Stimulated activated CD8-positive, alpha-beta memory T cell treated with anti-CD3 and anti-CD28 coated beads, Interleukin-7, amount 100 ng/mL, for 4 hours (primary cell): ENCODE results near the gene FCRL6.

ENCODE experiments used
- DNase-seq, 2 donors: peaks; one replicate each; pipeline ENCODE4 v3.0.0-alpha.2; 2020; ENCODE audit warnings: low read depth in 2 of 2

FCRL6 gene

GRCh38 chr1:159799446-159799985, 2.6 kb upstream of the FCRL6 start:
- DNase-seq: no peak

- DNase-seq: peak; percentile 30 to 41
Observed at GRCh38 chr1:159800177-159800930, 1.8 kb upstream of the FCRL6 start.

GRCh38 chr1:159803956-159804689, 2.0 kb downstream of the FCRL6 start:
- DNase-seq: no peak

- no peak for DNase-seq
Observed at GRCh38 chr1:159804924-159805323, 2.8 kb downstream of the FCRL6 start.

GRCh38 chr1:159815926-159816325, 13.8 kb downstream of the FCRL6 start:
- DNase-seq: no peak

GRCh38 chr1:159817276-159818041, 15.3 kb downstream of the FCRL6 start:
- no peak for DNase-seq

GRCh38 chr1:159821171-159821867, 19.2 kb downstream of the FCRL6 start:
- no peak for DNase-seq

GRCh38 chr1:159823406-159823805, 21.2 kb downstream of the FCRL6 start:
- no peak for DNase-seq

- DNase-seq: no peak
Observed at GRCh38 chr1:159825564-159825963, 23.4 kb downstream of the FCRL6 start.

- DNase-seq: peak; percentile 61
Observed at GRCh38 chr1:159826441-159827101, 24.4 kb downstream of the FCRL6 start, which contains the start of gene SLAMF8. TSS of gene SLAMF8 (plus strand) at chr1:159826873. CDS start at chr1:159826899, 26 bp downstream.

- DNase-seq: peak in 1 of 2 donors; percentile 5
Observed at GRCh38 chr1:159827102-159827490, 24.9 kb downstream of the FCRL6 start.

- DNase-seq: no peak
Observed at GRCh38 chr1:159827549-159827948, 25.4 kb downstream of the FCRL6 start.

GRCh38 chr1:159828176-159828575, 26.0 kb downstream of the FCRL6 start:
- no peak for DNase-seq

- no peak for DNase-seq
Observed at GRCh38 chr1:159828581-159829272, 26.6 kb downstream of the FCRL6 start.

GRCh38 chr1:159829273-159829634, 27.1 kb downstream of the FCRL6 start:
- DNase-seq: no peak

- DNase-seq: no peak
Observed at GRCh38 chr1:159829822-159830465, 27.8 kb downstream of the FCRL6 start.

- no peak for DNase-seq
Observed at GRCh38 chr1:159830722-159831121, 28.6 kb downstream of the FCRL6 start.

GRCh38 chr1:159831412-159832141, 29.4 kb downstream of the FCRL6 start:
- no peak for DNase-seq

GRCh38 chr1:159832309-159832708, 30.1 kb downstream of the FCRL6 start:
- no peak for DNase-seq
